Urinary bladder (tissue), 4 donors: ENCODE measurements around the gene RP2. TPM values are rescaled to one million over a fixed set of nuclear protein-coding genes. Genes with fewer than 3 reads are reported as not detected.

Experiments used
- DNase-seq: peaks from one replicate; pipeline ENCODE4 v3.0.0-alpha.2; 2015; ENCODE audit errors: extremely low spot score
- H3K27ac ChIP-seq: one replicate; pipeline ENCODE4 v1.5.1; 2013; ENCODE audit warnings: low read depth, mild to moderate bottlenecking, moderate library complexity
- H3K36me3 ChIP-seq: one replicate; pipeline ENCODE4 v1.6.1; 2013; ENCODE audit warnings: mild to moderate bottlenecking, moderate library complexity; ENCODE audit not compliant: insufficient read depth
- H3K4me1 ChIP-seq: one replicate; pipeline ENCODE4 v1.6.1; 2013; ENCODE audit warnings: mild to moderate bottlenecking, moderate library complexity; ENCODE audit not compliant: insufficient read depth
- H3K4me3 ChIP-seq: one replicate; pipeline ENCODE4 v1.5.1; 2013; ENCODE audit warnings: low read depth, low read length
- WGBS: extraction: QIAGEN DNeasy Blood & Tissue Kit; methylation state at CpG from one replicate; pipeline ENCODE4 v1.1.7; 2013; 5-methylcytosine and 5-hydroxymethylcytosine counted together
- polyA plus RNA-seq: library from polyadenylated mRNA; stranded (reverse); fragments of 200-250 nt; gene quantifications from one replicate; pipeline ENCODE4 v1.2.3, GENCODE V29; 2013
- total RNA-seq: library from RNA; depleted of rRNA; stranded (reverse); fragments of >200 nt; gene quantifications from one replicate; pipeline ENCODE4 v1.2.3, GENCODE V29; 2014
- donor health status: healthy with polysubstance abuse.
- donor health status: healthy.

RP2 gene
- total and polyA plus RNA-seq, 2 donors: 7.5 to 32.9 TPM

DNA sequence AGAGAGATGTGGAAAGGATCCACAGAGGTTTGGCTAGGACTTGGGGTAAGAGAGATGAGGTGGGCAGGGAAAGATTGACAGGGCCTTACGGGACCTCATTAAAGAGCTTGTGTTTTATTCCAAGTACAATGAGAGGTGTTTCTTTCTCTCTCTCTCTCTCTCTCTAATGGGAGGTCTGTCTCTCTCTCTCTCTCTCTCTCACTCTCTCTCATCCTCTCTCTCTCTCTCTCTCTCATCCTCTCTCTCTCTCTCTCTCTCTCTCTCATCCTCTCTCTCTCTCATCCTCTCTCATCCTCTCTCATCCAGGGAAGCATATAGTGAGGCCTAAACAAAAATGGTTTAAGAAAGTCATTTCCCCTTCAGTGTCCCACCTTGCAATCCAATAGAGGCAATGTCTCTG is 80.8 kb downstream of the RP2 start:
- no peaks in the 10 kb centered on the region for H3K36me3 ChIP-seq
- peaks cover 1% of the 10 kb centered on the region for H3K4me1 ChIP-seq
- DNase-seq: no peak
- no peak overlapping the region for H3K4me3 ChIP-seq
- WGBS: 95% methylated on average over 1 of the region's 1 CpG
- no peak overlapping the region for H3K27ac ChIP-seq

- peaks cover 1% of the 10 kb centered on the region for H3K4me1 ChIP-seq
- no peak overlapping the region for H3K27ac ChIP-seq
- no peak overlapping the region for H3K4me3 ChIP-seq
- no peak for DNase-seq
- 87% methylated on average over 1 of the region's 1 CpG for WGBS
- H3K36me3 ChIP-seq: no peaks in the 10 kb centered on the region
Measured at GRCh38 chrX:46918434-46918833, 81.6 kb downstream of the RP2 start.

DNA sequence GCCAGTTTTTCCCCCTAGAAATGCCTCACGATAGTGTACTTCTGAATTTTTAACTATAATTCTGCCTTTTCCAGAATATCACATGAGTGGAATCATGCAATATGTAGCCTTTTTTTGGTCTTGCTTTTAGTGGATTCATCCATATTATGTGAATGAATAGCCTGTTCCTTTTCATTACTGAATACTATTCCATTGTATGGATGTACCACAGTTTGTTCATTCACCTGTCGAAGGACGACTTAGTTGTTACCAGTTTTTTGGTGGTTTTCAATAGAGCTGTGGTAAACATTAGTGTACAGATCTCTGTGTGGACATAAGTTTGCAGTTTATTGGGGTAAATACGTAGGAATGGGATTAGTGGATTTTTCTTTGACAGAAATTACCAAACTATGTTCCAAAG is 83.4 kb downstream of the RP2 start:
- Histone ChIP-seq H3K36me3 (no peaks in the 10 kb centered on the region), H3K4me1 (no peaks in the 10 kb centered on the region), H3K4me3 (no peak overlapping the region), H3K27ac (no peak overlapping the region)
- WGBS: 74% methylated on average over 4 of the region's 4 CpGs
- no peak for DNase-seq

GRCh38 chrX:46922611-46923010 is 85.8 kb downstream of the RP2 start:
- no peak overlapping the region for H3K27ac ChIP-seq
- H3K36me3 ChIP-seq: no peaks in the 10 kb centered on the region
- 96% methylated on average over 1 of the region's 1 CpG for WGBS
- no peaks in the 10 kb centered on the region for H3K4me1 ChIP-seq
- H3K4me3 ChIP-seq: no peak overlapping the region
- DNase-seq: no peak

DNA sequence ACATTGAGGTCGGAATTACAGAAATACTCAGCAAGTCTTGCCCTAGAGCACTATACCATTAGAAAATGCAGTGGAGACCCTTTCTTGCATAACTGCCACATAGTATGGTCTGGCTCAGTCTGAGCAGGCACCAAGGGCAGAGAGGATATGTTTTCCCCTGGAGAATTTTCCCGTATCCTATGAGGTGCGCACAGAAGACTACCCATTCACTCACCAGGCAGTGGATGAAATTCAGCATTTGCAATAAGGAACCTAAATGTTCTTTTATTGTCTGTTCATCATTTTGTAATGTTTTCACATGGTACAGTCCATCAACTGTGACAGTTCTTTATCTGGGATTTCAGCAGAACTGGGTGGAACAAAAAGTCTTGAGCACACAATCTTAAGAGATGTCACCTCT is 90.9 kb downstream of the RP2 start:
- Histone ChIP-seq H3K27ac (no peak overlapping the region), H3K4me3 (no peak overlapping the region), H3K4me1 (no peaks in the 10 kb centered on the region), H3K36me3 (no peaks in the 10 kb centered on the region)
- 94% methylated on average over 3 of the region's 3 CpGs for WGBS
- no peak for DNase-seq

GRCh38 chrX:46929439-46930261 is 92.8 kb downstream of the RP2 start:
- Histone ChIP-seq H3K4me1 (no peaks in the 10 kb centered on the region), H3K4me3 (no peak overlapping the region), H3K36me3 (no peaks in the 10 kb centered on the region), H3K27ac (no peak overlapping the region)
- WGBS: 66% methylated on average over 3 of the region's 3 CpGs
- no peak for DNase-seq

Other genes with a start within 250 kb of the RP2 start
- gene SLC9A7, start 77.9 kb upstream of the RP2 start, total RNA-seq: 4.1 TPM
- gene SLC9A7, start 77.9 kb upstream of the RP2 start, polyA plus RNA-seq: 0.61 TPM
- 9.0 TPM for gene JADE3, start 75.4 kb downstream of the RP2 start, total RNA-seq
- 5.8 TPM for gene JADE3, start 75.4 kb downstream of the RP2 start, polyA plus RNA-seq
- 4.8 TPM for gene RGN, start 241.4 kb downstream of the RP2 start, total RNA-seq
- gene RGN, start 241.4 kb downstream of the RP2 start, polyA plus RNA-seq: 7.2 TPM